GM12878 (cell line): ENCODE results near the gene ZNF213.

Experiments
- ATF3 ChIP-seq: IDR thresholded peaks from 2 replicates; pipeline ENCODE4 v1.6.1; 2011; ENCODE audit warnings: low read depth, mild to moderate bottlenecking, low read length, moderate library complexity, borderline replicate concordance; ENCODE audit errors: extremely low read depth
- CTCF ChIP-seq, 3 experiments: IDR thresholded peaks in 2 of 3; conservative IDR thresholded peaks in 1 of 3; 2 replicates each; pipeline ENCODE4 v1.5.1; 2011; ENCODE audit warnings: low read depth in 3 of 3, low read length in 3 of 3, mild to moderate bottlenecking in 3 of 3, control low read depth in 2 of 3, moderate library complexity in 2 of 3, inconsistent platforms in 1 of 3, mixed read lengths in 1 of 3; ENCODE audit not compliant: control insufficient read depth in 2 of 3, insufficient read depth in 1 of 3; ENCODE audit errors: extremely low read depth in 1 of 3
- MAX ChIP-seq: IDR thresholded peaks from 2 replicates; pipeline ENCODE4 v1.6.1; 2012; ENCODE audit warnings: low read depth, low read length, improper control_type of control experiment
- POLR2AphosphoS5 ChIP-seq: IDR thresholded peaks from 2 replicates; pipeline ENCODE4 v1.6.1; 2011; ENCODE audit warnings: mild to moderate bottlenecking, low read length, inconsistent platforms
- REST ChIP-seq: IDR thresholded peaks from 2 replicates; pipeline ENCODE4 v1.6.1; 2012; ENCODE audit warnings: mild to moderate bottlenecking, low read depth, low read length
- ZBED1 ChIP-seq: IDR thresholded peaks from 2 replicates; pipeline ENCODE4 v1.6.1; 2016; ENCODE audit warnings: borderline replicate concordance

- TF ChIP-seq MAX (no peak), ZBED1 (no peak), POLR2AphosphoS5 (no peak), CTCF (IDR thresholded peaks at IDR 0.05 in 2 of 3, conservative IDR thresholded peaks at IDR 0.05 in 1 of 3; ENCODE audit: control insufficient read depth in 2 of 3, extremely low read depth in 1 of 3, insufficient read depth in 1 of 3, low read depth in 3 of 3, low read length in 3 of 3) (no peak), ATF3 (no peak), REST (no peak)
Observed at GRCh38 chr16:3143598-3144320, 8.9 kb downstream of the ZNF213 start.
